Measurements from ENCODE around the gene SLC26A11. TPM values are rescaled to one million over a fixed set of nuclear protein-coding genes. Genes with fewer than 3 reads are reported as not detected.

SLC26A11 gene
- total and polyA plus RNA-seq, 2 of the 13 experiments (the other 11 are each of a cell fraction or from before 2014, with no cell fraction given): 8.7 to 13.2 TPM

- TF ChIP-seq FIP1L1 (IDR thresholded peaks at IDR 0.05; ENCODE audit: borderline replicate concordance, insufficient read depth, low read depth, low read length) (no peak), ZFP36 (IDR thresholded peaks at IDR 0.05; ENCODE audit: borderline replicate concordance, low read depth, low read length, partially characterized antibody) (no peak), DR1 (CRISPR knock-in tag; IDR thresholded peaks at IDR 0.05) (no peak), ZNF124 (CRISPR knock-in tag; IDR thresholded peaks at IDR 0.05) (no peak), ZNF768 (CRISPR knock-in tag; IDR thresholded peaks at IDR 0.05) (no peak), HOXA5 (CRISPR knock-in tag; IDR thresholded peaks at IDR 0.05) (no peak), ZNF780A (CRISPR knock-in tag; IDR thresholded peaks at IDR 0.05) (0 out of 2 replicates have a peak, but pooled peaks have one; percentile 39), SETDB1 (CRISPR knock-in tag; IDR thresholded peaks at IDR 0.05; ENCODE audit: borderline replicate concordance) (no peak), CBX5 (CRISPR knock-in tag; IDR thresholded peaks at IDR 0.05; ENCODE audit: borderline replicate concordance) (peak; percentile 43; the same call in 1 of the 2 replicates), ZSCAN22 (CRISPR knock-in tag; IDR thresholded peaks at IDR 0.05) (no peak), POLR2AphosphoS2 (IDR thresholded peaks at IDR 0.05; ENCODE audit: low read depth, low read length) (no peak), MAX (IDR thresholded peaks at IDR 0.05) (0 out of 2 replicates have a peak, but pooled peaks have one; percentile 29), SNAPC5 (CRISPR knock-in tag; IDR thresholded peaks at IDR 0.05; ENCODE audit: borderline replicate concordance) (no peak), SYNCRIP (IDR thresholded peaks at IDR 0.05; ENCODE audit: insufficient read depth, low read depth, low read length) (no peak), SMYD3 (CRISPR knock-in tag; IDR thresholded peaks at IDR 0.05) (no peak), TGIF2 (CRISPR knock-in tag; IDR thresholded peaks at IDR 0.05) (peak; percentile 76), SOX6 (IDR thresholded peaks at IDR 0.05) (no peak), SOX6 (CRISPR knock-in tag; IDR thresholded peaks at IDR 0.05) (0 out of 2 replicates have a peak, but pooled peaks have one; percentile 13), KIAA2018 (CRISPR knock-in tag; IDR thresholded peaks at IDR 0.05; ENCODE audit: borderline replicate concordance) (no peak)
Observed at GRCh38 chr17:80254396-80255251, 34.4 kb downstream of the SLC26A11 start (continued).

Measured in HepG2 (cell line).